AG10803 (cell line): ENCODE measurements around the gene EVPL.
A peak's percentile ranks its signal among the peaks of the same experiment; 100 is the strongest.

Experiments used
- DNase-seq: peaks from one replicate; pipeline ENCODE4 v3.0.0; 2010; ENCODE audit warnings: low read depth
- H3K4me3 ChIP-seq: 2 replicates; pipeline ENCODE4 v1.5.1; 2011; ENCODE audit warnings: mild to moderate bottlenecking, low read length, control low read depth
- CTCF ChIP-seq: conservative IDR thresholded peaks from 2 replicates; pipeline ENCODE4 v1.5.1; 2011; ENCODE audit warnings: mild to moderate bottlenecking, low read length, control low read depth, inconsistent platforms

Gene EVPL

GRCh38 chr17:76004750-76005262 lies 22.3 kb downstream of the EVPL start:
- TF ChIP-seq CTCF, result no peak
- DNase-seq, result no peak
- no peak overlapping the region for H3K4me3 ChIP-seq

DNA sequence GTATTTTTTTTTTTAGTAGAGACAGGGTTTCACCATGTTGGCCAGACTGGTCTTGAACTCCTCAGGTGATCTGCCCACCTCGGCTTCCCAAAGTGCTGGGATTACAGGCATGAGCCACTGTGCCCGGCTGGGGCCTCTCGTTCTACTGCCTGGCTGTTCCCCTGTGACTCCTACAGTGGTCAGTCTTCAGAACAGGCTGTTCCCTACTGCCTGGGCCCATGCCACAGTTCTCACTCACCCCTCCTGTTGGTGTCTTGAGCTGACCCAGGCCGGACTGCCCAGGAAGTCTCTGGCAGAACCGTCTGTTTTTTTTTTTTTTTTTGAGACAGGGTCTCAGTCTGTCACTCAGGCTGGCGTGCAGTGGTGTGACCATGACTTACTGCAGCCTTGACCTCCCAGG lies 23.2 kb downstream of the EVPL start:
- no peak overlapping the region for H3K4me3 ChIP-seq
- no peak for DNase-seq
- TF ChIP-seq CTCF, result no peak

DNA sequence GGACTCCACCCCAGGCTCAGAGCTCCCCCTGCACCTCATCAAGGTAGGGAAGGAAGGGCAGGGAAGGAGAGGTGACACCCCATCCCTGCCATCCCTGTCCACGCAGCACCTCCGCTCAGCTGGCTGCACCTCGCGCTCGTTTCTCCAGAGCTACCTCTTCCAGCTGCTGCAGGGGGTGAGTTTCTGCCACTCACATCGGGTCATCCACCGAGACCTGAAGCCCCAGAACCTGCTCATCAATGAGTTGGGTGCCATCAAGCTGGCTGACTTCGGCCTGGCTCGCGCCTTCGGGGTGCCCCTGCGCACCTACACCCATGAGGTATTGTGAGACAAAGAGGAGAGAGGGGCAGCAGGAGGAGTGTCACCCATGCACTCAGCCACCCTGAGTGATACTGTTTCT lies 25.0 kb downstream of the EVPL start:
- no peak overlapping the region for H3K4me3 ChIP-seq
- DNase-seq, result no peak
- TF ChIP-seq CTCF, result no peak

DNA sequence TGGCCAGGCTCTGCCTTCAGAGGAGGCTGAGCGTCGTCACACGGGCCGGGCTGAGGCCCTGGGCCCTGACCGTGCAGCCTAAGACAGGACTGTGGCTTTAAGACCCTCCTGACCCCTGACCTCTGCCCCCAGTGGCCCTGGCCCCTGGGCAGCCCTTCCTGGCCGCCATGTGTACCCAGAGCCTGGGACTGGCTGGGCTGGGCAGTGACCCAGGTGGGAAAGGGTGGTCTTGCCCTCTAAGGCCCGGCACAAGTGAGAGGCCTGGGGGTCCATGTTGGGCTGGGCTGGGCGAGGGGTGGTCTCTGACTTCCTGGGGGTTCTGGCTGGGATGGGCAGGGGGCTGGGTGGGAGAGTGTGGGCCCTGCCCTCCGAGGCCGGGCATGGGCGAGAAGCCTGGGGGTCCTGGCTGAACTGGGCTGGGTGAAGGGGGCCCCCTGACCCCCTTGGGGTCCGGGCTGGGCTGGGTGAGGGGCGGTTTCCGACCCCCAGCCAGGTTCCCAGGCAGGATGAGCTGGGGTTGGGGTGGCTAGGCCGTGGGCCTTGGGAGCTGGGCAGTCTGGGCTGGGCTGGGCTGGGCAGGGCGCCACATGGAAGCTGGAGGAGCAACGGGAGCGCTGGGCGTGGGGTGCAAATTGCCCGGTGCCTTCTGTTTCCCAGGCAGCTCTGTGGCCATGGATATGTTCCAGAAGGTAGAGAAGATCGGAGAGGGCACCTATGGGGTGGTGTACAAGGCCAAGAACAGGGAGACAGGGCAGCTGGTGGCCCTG lies 26.2 kb downstream of the EVPL start, which contains the start of gene CDK3:
TSS of gene CDK3 (plus strand) at position 101 of the 767 bp plus-strand sequence. CDS start at position 672, 571 bp downstream.
- TF ChIP-seq CTCF, result no peak
- DNase-seq, result no peak
- H3K4me3 ChIP-seq, result no peak within 1 kb of the TSS

GRCh38 chr17:76000016-76000754 lies 26.9 kb downstream of the EVPL start:
- DNase-seq, result no peak
- H3K4me3 ChIP-seq, result no peak overlapping the region
- peak; percentile 50 for TF ChIP-seq CTCF

GRCh38 chr17:75998327-75998795 lies 28.7 kb downstream of the EVPL start:
- TF ChIP-seq CTCF, result no peak
- H3K4me3 ChIP-seq, result no peak overlapping the region
- DNase-seq, result no peak
